Hematopoietic multipotent progenitor cell (in vitro differentiated cells): ENCODE results near the gene HRH1. TPM values are rescaled to one million over a fixed set of nuclear protein-coding genes. Genes with fewer than 3 reads are reported as not detected.
A peak's percentile ranks its signal among the peaks of the same experiment; 100 is the strongest.
"Not testable (repeated sequence)": the region's sequence is repeated elsewhere in the genome, so short reads cannot be mapped to it uniquely, and the experiment has no call there.

Source experiments
- DNase-seq, 3 donors: peaks; one replicate each; pipeline ENCODE4 v3.0.0-alpha.2; 2011 to 2015; ENCODE audit warnings: low read depth in 2 of 3, low spot score in 2 of 3
- total RNA-seq: library from RNA; depleted of rRNA; stranded (reverse); fragments of >200 nt; gene quantifications from one replicate; pipeline ENCODE4 v1.2.3, GENCODE V29; 2012

HRH1 gene
- total RNA-seq, 1 donor: under 0.01 TPM

DNA sequence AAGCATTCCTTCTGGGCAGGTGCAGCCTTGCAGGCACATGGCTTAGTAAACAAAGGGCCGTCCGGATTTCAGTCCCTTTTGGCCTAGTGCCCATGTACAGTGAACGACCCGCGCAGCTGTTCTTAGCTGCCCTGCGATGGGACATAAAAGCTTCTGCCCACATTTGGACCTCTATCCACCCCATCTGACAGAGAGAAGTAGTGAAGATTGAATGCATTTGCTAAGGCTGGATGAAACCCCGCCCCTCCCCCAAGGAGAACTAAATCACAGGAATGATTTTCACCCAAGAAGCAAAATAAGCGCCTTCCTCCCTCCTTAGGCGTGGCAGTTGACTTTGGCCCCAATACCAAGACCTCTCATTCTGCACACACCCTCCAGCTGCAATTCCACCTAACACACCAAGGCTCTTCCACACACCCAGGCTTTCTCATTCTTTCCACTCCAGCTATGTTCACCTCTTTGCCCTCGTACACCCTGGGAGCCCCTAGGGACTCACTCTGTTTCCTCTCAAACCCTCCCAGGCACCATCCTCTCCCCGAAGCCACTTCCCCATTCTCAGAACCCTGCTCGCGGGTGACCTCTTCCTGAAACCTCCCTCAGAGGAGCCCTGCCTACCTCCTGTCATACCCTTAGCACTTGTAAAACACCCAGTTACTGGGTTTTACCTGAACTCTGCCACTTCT, 14.1 kb upstream of the HRH1 start:
- DNase-seq: peak in 2 of 3 donors; percentile 73 to 88

DNA sequence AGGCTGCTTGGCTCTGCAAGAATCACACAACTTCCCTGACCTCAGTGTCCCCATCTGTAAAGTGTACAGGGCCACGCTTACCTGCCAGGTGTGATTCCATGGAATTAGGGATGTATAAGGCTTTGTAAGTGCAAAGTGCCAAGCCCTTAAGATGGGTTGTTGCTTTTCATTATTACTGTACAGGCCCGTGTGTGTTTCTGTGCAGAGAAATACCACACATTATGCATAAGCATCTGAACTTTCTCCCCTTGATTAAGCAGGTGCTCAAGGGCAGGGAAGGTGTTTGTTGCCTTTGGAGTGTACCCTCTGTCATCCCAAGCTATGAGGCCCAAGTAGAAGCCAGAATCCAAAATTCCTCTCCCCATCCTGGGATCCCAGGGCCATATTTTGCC, 13.6 kb upstream of the HRH1 start:
- DNase-seq: no peak

DNA sequence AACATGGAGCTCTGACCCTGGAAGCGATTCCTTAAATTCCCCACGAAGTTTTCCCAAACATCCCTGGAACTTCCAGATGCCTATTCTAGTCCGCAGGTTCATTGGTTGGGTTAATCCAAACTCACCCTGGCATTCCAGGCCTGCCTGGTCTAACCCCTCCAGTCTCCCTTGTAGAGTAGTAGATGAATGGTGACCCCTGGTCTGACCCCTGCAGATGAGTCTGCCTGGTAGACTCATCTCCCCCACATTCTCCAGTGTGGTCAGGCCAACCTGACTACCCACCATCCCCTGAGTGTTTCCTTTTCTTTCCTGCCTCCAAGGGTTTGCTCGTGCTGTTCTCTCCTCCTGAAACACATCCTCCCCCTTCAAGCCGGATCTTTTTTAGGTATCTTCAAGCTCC, 10.8 kb upstream of the HRH1 start:
- no peak for DNase-seq

DNA sequence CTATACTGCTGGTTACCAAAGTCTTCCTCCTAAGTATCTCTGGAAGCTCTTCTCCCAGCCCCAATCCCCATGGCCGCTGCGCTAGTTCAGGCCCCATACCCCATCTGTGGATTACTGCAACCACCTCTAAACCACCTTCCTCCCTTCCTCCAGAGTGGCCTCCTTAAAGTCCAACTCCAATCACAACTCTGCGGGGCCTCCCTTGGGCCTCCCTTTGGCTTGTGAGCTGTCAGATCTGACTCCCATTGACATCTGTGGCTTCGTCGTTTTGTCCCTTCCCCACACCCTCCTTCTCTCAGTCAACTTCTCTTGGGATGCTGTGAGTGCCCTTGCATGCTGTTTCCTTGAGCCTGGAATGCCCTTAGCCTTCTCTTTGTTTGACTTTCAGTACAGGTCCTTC, 9.3 kb upstream of the HRH1 start:
- DNase-seq: no peak

DNA sequence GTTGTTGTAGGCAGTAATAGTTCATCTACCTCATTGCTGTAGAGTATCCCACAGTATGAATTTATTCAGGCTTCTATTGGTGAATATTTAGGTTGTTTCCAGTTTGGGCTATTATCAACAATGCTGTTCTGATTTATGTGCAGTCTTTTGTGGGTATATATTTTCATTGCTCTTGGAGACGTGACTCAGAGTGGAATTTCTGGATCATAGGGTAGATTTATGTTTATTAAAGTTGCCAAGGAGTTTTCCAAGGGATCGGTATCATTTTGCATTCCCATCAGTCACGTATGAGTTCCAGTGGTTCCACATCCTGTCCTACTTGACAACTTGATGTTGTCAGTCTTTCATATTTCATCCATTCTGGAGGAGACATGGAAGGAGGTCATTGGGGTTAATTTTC, 8.4 kb upstream of the HRH1 start:
- DNase-seq: no peak

DNA sequence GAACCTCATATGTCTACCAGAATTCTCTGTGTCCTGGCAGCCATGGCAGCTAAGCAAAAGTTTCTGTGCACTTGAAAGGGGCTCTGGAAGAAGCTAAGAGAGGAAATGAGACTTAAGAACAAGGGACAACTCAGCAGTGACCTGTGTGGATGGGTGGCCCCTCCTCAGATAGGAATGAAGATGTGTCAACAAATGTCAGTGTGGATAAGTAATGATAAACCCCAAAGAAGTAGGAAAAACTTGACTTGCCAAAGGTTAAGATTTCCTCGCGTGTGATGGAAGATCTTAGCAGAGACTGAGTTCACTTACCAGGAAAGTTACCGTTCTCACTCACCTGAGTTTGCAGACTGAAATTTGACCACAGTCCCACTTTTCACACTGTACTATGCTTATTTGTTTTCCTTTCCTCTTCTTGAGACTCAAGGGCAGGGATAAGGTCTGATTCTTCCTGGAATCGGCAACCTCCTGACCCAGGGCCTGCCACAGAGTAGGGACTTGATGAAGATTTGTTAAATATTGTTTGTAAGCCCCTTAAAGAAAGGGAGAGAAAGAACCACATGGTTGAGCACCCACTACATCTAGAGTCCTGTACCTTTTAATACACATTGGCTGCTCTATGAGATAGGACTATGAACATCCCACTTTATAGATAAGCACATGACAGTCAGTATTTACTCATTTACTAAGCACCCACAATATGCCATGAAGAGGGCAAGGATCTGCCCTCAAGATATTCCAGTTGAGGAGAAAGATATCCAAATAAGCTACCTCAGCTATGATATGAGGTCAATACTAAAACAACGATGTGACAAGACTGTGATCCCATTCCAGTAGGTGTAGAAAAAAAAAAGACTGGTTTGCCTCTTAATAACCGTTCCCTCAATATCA, 7.3 kb upstream of the HRH1 start:
- no peak for DNase-seq

DNA sequence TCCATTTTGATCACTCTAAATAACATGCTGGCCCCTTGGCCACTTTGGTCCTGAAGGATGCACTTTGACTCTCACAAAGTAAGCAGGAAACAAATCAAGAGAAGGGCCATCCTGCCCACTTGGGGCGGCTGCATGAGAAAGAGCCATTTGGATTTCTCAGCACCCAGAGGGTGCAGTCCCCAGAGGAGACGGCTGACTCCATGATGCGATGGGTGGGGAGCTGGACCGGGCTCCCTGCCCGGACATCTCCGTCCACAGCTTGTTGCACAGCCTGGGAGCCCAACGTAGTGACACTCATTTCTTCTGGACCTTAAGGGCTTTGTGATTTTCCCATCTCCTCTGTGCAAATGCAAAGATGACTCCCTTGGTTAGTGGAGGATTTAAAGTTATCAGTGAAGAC, 4.0 kb upstream of the HRH1 start:
- DNase-seq: no peak

DNA sequence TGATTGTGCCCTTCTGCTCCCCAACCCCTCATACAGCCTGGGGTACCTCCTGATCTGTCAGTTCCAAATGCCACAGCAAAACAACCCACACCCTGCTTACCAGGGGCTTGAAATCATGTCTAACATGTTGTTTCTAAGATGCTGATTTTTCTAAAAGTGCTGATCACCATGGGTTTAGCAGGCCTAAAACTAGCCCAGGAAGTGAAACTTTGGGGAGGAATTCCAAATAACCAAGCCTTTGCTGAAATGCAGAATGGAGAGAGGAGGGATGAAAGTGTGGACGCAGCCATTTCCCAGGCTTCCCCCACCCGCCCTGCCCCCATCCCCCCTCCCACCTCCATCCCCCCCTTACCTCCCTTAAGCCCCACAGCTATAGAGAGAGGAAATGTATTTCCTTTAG, 2.0 kb upstream of the HRH1 start:
- no peak for DNase-seq

DNA sequence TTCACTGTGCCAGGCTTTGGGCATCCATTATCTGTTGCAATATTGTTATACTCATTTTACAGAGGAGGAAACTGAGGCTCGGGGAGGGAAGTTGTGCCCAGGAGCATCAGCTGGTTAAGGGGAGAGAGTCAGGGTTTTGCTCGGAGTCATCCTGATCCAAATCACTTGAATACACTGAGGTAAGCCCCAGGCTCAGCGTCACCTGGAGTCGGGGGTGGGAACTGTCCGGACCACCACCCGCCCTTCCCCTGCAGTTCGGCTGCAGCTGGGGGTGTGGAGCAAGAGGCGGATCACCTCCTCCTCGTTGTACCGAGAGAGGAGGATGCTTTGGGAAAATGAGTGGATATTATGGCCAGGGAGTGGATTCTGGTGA, 646 bp downstream of the HRH1 start:
- no peak for DNase-seq

DNA sequence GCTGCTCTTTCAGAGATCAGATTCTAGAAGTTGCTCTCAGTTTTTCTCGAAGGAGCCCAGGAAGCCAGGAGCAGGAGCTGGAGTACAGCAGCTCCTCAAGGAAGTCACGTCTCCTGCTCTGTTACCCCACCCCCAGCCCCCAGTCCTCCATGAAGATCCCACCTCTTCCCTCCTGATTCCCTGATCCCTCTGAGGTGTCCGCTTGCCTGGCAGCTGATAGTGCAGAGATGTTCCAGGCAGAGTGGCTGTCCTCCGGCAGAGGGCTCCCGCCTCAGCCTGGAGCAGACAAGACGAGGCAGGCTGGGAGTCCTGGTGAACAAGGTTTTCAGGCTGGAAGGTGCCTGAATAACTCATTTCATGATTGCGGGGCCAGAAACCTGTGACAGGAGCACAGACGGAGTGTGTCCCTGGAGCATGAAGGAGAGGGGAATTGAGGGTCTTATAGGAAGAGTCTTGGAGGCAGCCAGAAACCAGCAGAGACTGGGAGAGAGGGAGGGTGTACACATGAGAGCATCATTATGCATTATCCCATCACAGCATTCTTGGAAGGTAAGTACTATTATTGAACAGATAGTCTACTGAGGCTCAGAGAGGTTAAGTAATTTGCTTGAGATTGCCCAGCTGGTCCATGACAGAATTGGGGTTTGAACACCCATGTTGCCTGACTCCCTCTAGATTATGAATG, 1.2 kb downstream of the HRH1 start:
- peak in 1 of 3 donors; percentile 49 for DNase-seq

DNA sequence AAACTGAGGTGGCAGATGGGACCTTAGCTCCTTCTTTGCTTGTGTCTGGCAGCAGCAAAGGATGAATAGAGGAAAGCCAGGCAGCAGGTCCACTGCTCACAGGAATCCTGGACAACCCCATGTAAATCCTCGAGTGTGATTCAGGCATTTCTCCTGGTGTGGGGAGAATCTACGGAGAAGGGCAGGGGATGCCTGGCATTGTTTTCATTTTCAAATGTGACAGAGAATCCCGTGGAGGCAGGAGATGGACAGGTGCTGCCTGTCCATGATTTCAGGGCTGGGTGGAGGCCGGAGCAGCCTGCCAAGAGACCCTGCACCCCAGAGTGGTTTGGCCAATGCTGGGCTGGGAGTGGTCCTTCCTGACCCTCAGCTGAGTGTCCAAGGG, 1.7 kb downstream of the HRH1 start:
- DNase-seq: no peak

DNA sequence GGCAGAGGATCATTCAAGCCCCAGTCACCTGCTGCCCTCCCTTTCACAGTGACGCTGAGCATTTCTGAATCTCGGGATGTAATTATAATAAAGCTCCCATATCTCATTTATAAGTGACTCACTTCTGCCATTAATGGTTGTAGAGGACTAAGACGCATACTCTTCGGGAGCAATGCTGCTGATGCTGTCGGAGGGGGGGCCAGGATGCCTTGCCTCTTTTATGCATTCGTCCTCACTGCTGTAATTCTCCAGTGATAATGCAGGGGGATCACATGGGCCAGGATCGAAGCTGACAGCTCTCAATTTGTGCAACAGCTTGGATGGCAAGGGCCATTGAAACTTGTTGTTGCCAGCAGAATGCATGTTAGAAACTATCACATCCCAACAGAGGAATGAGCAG, 3.1 kb downstream of the HRH1 start:
- no peak for DNase-seq

DNA sequence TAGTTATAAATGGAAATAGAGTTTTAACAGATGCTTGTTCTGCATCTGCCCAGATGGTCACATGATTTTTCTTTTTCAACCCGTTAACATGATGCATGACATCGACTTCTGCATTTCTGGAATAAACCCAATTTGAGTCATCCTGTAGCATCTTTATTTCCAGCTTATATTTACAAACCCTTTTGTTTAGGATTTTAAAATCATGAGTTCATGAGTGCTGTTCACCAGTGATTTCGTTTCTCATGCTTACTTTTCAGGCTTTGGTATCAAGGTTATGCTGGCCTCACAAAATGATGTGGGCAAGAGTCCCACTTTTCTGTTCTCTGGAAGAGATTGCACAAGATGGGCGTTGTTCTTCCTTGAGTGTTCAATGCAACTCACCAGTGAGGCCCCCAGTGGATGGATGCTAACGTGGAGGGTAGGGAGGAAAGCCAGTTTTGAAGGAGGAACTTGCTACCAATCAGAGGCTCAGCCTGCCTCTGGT, 5.2 kb downstream of the HRH1 start:
- DNase-seq: peak in 1 of 3 donors; percentile 47

DNA sequence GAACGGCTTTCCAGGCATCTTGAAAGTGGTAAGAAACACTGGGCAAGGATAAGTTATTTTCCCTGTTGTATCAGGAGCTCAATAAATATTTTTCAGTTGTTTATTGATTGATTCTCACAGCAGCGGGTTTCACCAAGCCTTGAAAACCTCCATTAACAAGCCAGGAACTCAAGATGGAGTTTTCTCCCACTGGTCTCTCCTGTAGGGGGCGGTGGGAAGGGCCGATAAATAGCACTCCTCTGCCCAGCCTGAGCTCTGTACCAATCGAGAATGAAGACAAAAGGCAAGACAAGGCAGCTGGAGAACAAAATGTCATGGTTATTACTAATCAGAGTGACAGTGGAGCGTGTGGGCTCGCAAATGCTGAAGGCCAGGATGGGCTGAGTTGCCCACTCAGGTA, 7.4 kb downstream of the HRH1 start:
- no peak for DNase-seq

DNA sequence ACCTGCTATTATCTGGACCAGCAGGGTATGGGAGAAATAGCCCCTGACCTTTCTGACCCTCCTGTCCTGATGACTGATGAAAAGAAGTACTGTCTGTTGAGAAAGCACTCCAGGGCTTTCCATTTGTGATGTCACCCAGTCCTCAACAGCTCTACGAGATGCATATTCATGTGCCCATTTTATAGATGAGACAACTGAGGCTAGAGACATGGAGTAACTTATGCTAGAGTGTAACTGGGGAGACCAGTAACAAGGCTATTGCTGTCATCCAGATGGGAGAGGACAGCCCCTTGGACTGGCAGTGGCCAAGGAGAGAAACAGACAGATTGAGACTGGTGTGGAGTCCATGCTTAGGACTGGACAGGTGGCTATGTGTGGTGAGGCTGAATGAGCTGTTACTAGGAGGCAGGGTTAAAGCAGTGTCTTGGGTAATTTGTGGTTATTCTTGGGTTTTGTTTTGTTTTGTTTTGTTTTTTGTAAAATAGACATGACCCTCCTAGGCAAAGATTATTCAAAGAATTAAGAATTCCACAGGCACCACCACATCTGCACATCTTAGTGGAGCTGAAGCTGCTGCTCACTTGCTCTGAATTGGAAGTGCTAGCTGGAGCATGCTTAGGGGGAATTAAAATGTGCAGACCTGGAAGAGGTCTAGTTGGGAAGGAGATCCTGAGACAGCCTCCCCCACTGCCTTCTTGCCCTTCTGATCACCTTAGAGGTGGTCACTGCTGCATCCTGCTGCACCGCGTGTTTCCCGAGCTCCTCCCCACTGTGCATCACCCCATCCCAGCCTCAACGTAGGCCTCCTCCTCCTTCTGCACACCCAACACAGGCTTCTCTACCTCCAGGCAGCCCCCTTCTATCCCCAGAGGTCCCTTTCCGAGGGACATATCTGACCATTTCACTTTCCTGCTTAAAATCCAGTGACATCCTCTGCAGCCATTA, 8.4 kb downstream of the HRH1 start:
- DNase-seq: no peak

DNA sequence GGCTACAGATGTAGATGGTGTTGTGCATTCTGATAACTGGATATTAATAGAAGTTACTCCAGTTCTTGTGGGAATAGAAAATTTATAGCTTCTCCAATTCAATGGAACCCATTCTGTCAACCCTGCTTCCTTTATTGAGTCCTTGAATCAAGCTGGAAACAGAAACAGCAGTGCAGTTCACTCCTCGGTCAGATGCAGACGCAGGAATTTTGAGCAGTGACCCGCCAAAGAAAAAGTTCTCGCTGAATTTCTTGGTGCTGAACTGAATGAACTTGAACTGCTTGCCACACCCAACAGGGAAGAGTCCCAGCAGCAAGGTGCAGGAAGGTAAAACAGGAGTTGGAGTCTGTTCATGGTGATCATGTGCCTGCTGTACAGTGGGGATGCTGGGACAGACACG, 10.3 kb downstream of the HRH1 start:
- DNase-seq: no peak

DNA sequence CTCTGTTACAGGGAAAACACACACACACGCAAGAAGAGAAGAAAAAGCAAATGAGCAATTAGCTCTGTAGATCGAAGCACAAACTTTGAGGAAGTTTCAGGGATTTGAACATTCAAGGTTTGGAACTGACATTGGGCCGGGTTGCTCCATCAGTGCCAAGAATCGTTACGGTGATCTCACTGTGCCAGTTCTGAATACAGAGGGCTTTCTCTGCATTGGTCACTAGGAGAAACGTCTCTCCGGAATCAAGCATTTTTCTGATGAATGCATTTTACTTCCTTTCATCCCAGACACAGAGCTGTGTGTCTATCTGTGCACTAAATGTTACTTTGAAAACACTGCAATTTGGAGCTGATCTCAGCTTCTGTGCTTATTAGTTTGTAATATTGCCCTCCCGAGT, 11.2 kb downstream of the HRH1 start:
- DNase-seq: no peak

DNA sequence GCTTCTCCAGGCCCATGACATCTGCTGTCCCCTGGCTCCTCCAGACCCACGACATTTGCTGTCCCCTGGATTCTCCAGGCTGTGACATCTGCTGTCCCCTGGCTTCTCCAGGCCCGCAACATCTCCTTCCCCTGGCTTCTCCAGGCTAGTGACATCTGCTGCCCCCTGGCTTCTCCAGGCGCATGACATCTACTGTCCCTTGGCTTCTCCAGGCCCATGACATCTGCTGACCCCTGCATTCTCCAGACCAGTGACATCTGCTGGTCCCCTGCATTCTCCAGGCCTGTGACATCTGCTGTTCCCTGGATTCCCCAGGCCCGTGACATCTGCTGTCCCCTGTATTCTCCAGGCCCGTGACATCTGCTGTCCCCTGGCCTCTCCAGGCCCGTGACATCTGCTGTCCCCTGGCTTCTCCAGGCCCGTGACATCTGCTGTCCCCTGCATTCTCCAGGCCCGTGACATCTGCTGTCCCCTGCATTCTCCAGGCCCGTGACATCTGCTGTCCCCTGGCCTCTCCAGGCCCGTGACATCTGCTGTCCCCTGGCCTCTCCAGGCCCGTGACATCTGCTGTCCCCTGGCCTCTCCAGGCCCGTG, 12.6 kb downstream of the HRH1 start:
- DNase-seq: not testable (repeated sequence)

DNA sequence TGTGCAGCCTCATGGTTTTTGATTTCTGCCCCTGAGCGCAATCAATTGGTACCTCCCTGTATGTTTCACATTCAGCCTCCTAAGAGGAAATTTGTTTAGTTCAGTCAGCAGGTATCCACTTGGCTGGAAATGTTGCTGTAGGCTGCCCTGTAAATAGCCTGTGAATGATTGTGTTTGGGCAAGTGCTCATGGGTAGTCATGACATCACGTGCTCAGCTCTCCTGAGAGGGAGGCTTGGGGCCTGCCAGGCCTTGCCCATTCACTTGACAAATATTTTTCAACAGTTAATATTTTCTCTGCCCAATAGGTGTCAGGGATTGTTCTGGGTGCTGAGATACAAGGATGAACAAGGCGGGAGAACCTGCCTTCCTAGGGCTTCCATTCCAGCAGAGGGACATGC, 13.3 kb downstream of the HRH1 start:
- DNase-seq: no peak

DNA sequence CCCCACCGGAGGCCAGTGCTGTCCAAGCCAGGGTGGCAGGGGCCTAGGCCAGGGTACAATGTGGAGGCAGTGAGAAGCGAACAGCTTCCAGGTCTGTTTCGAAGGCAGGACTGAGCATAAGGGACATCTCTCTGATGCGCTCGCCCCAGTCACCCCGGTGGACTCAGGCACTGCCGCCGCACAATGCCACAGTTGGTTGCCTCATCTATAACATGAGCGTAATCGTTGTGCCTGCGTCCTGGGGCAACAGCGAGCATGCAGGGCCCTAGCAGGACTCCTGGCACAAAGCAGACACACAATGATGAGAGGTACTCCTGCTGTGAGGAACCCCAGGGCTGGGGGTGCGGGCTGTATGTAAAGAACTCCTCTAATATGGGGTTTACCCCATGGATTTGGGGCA, 14.1 kb downstream of the HRH1 start:
- DNase-seq: no peak
